ENCODE results near the gene COL4A2. TPM values are rescaled to one million over a fixed set of nuclear protein-coding genes. Genes with fewer than 3 reads are reported as not detected.

Gene COL4A2
- total RNA-seq, 2 experiments from 2014 or later, result not detected

GRCh38 chr13:110421696-110422385, 114.8 kb downstream of the COL4A2 start:
- H3K4me1 Mint-ChIP-seq, result peaks cover 9% of the 10 kb centered on the region
- ATAC-seq (no peak), DNase-seq (no peak)

GRCh38 chr13:110422913-110423688, 116.0 kb downstream of the COL4A2 start:
- no peaks in the 10 kb centered on the region for H3K36me3 Mint-ChIP-seq
- CTCF ChIA-PET, result no interaction called here
- H3K4me3 Mint-ChIP-seq, result no peak overlapping the region
- ATAC-seq (no peak), DNase-seq (no peak)
- peaks cover 9% of the 10 kb centered on the region for H3K4me1 Mint-ChIP-seq
- H3K9me3 Mint-ChIP-seq (ENCODE audit: low read depth), result no peaks in the 10 kb centered on the region
- H3K27me3 Mint-ChIP-seq, result peaks cover 73% of the 10 kb centered on the region
- H3K27ac Mint-ChIP-seq, result no peak overlapping the region

More at GRCh38 chr13:110421696-110422385, 114.8 kb downstream of the COL4A2 start:
- no peak overlapping the region for H3K27ac Mint-ChIP-seq
- H3K4me3 Mint-ChIP-seq, result no peak overlapping the region
- H3K9me3 Mint-ChIP-seq (ENCODE audit: low read depth), result no peaks in the 10 kb centered on the region
- peaks cover 77% of the 10 kb centered on the region for H3K27me3 Mint-ChIP-seq
- no peaks in the 10 kb centered on the region for H3K36me3 Mint-ChIP-seq
- CTCF ChIA-PET, result no interaction called here

GRCh38 chr13:110423689-110424302, 116.7 kb downstream of the COL4A2 start:
- CTCF ChIA-PET, result no interaction called here
- Mint-ChIP-seq H3K27ac (no peak overlapping the region), H3K4me1 (peaks cover 9% of the 10 kb centered on the region), H3K36me3 (no peaks in the 10 kb centered on the region), H3K9me3 (ENCODE audit: low read depth) (no peaks in the 10 kb centered on the region), H3K27me3 (peaks cover 74% of the 10 kb centered on the region), H3K4me3 (no peak overlapping the region)
- DNase-seq, result no peak
- ATAC-seq, result no peak

- CTCF ChIA-PET, result no interaction called here
- no peak for ATAC-seq
- Mint-ChIP-seq H3K36me3 (no peaks in the 10 kb centered on the region), H3K4me1 (peaks cover 9% of the 10 kb centered on the region), H3K9me3 (ENCODE audit: low read depth) (no peaks in the 10 kb centered on the region), H3K4me3 (no peak overlapping the region), H3K27ac (no peak overlapping the region), H3K27me3 (peaks cover 74% of the 10 kb centered on the region)
- no peak for DNase-seq
Observed at GRCh38 chr13:110424569-110425443, 117.7 kb downstream of the COL4A2 start.

- ATAC-seq, result no peak
- peaks cover 68% of the 10 kb centered on the region for H3K27me3 Mint-ChIP-seq
- no peaks in the 10 kb centered on the region for H3K9me3 Mint-ChIP-seq (ENCODE audit: low read depth)
- CTCF ChIA-PET, result no interaction called here
- peaks cover 9% of the 10 kb centered on the region for H3K4me1 Mint-ChIP-seq
- DNase-seq, result no peak
- H3K27ac Mint-ChIP-seq, result no peak overlapping the region
- H3K4me3 Mint-ChIP-seq, result no peak overlapping the region
- H3K36me3 Mint-ChIP-seq, result no peaks in the 10 kb centered on the region
Observed at GRCh38 chr13:110425444-110425780, 118.3 kb downstream of the COL4A2 start.

GRCh38 chr13:110426735-110427134, 119.7 kb downstream of the COL4A2 start:
- Mint-ChIP-seq H3K27me3 (peaks cover 56% of the 10 kb centered on the region), H3K36me3 (no peaks in the 10 kb centered on the region), H3K4me3 (no peak overlapping the region), H3K9me3 (ENCODE audit: low read depth) (no peaks in the 10 kb centered on the region), H3K4me1 (peaks cover 3% of the 10 kb centered on the region), H3K27ac (no peak overlapping the region)
- no peak for ATAC-seq
- CTCF ChIA-PET, result no interaction called here
- DNase-seq, result no peak

- Mint-ChIP-seq H3K27ac (no peak overlapping the region), H3K9me3 (ENCODE audit: low read depth) (no peaks in the 10 kb centered on the region), H3K4me3 (no peak overlapping the region), H3K36me3 (no peaks in the 10 kb centered on the region), H3K27me3 (peaks cover 52% of the 10 kb centered on the region), H3K4me1 (no peaks in the 10 kb centered on the region)
- no peak for DNase-seq
- CTCF ChIA-PET, result no interaction called here
- ATAC-seq, result no peak
Observed at GRCh38 chr13:110428313-110428712, 121.2 kb downstream of the COL4A2 start.

GRCh38 chr13:110430391-110431336, 123.6 kb downstream of the COL4A2 start:
- no peak overlapping the region for H3K27ac Mint-ChIP-seq
- no peaks in the 10 kb centered on the region for H3K4me1 Mint-ChIP-seq
- no peak overlapping the region for H3K4me3 Mint-ChIP-seq
- H3K27me3 Mint-ChIP-seq, result peaks cover 50% of the 10 kb centered on the region
- no peaks in the 10 kb centered on the region for H3K9me3 Mint-ChIP-seq (ENCODE audit: low read depth)
- no peak for ATAC-seq
- no peaks in the 10 kb centered on the region for H3K36me3 Mint-ChIP-seq
- DNase-seq, result no peak
- CTCF ChIA-PET, result no interaction called here

GRCh38 chr13:110431425-110432294, 124.6 kb downstream of the COL4A2 start:
- CTCF ChIA-PET, result no interaction called here
- Mint-ChIP-seq H3K4me1 (no peaks in the 10 kb centered on the region), H3K27ac (no peak overlapping the region), H3K36me3 (no peaks in the 10 kb centered on the region), H3K4me3 (no peak overlapping the region), H3K9me3 (ENCODE audit: low read depth) (no peaks in the 10 kb centered on the region), H3K27me3 (peaks cover 40% of the 10 kb centered on the region)
- ATAC-seq, result no peak
- no peak for DNase-seq

GRCh38 chr13:110432522-110432921, 125.4 kb downstream of the COL4A2 start:
- H3K9me3 Mint-ChIP-seq (ENCODE audit: low read depth), result no peaks in the 10 kb centered on the region
- no peaks in the 10 kb centered on the region for H3K4me1 Mint-ChIP-seq
- H3K27ac Mint-ChIP-seq, result no peak overlapping the region
- CTCF ChIA-PET, result no interaction called here
- no peak overlapping the region for H3K4me3 Mint-ChIP-seq
- ATAC-seq, result no peak
- DNase-seq, result no peak
- no peaks in the 10 kb centered on the region for H3K36me3 Mint-ChIP-seq
- H3K27me3 Mint-ChIP-seq, result peaks cover 39% of the 10 kb centered on the region

GRCh38 chr13:110433014-110433413, 125.9 kb downstream of the COL4A2 start:
- no peak overlapping the region for H3K27ac Mint-ChIP-seq
- CTCF ChIA-PET, result no interaction called here
- ATAC-seq, result no peak
- H3K9me3 Mint-ChIP-seq (ENCODE audit: low read depth), result no peaks in the 10 kb centered on the region
- no peak for DNase-seq
- H3K4me3 Mint-ChIP-seq, result no peak overlapping the region
- H3K36me3 Mint-ChIP-seq, result no peaks in the 10 kb centered on the region
- no peaks in the 10 kb centered on the region for H3K4me1 Mint-ChIP-seq
- H3K27me3 Mint-ChIP-seq, result peaks cover 35% of the 10 kb centered on the region

GRCh38 chr13:110434629-110435028, 127.5 kb downstream of the COL4A2 start:
- H3K27me3 Mint-ChIP-seq, result peaks cover 21% of the 10 kb centered on the region

More at GRCh38 chr13:110434629-110435028, 127.5 kb downstream of the COL4A2 start:
- DNase-seq, result no peak
- Mint-ChIP-seq H3K4me3 (no peak overlapping the region), H3K4me1 (no peaks in the 10 kb centered on the region), H3K36me3 (no peaks in the 10 kb centered on the region), H3K9me3 (ENCODE audit: low read depth) (no peaks in the 10 kb centered on the region), H3K27ac (no peak overlapping the region)
- ATAC-seq, result no peak
- CTCF ChIA-PET, result no interaction called here

Measured in activated CD8-positive, alpha-beta memory T cell treated with anti-CD3 and anti-CD28 coated beads, Interleukin-2, amount 10 ng/mL, durations not matched to agents 7 days and 5 days (primary cell).